Naive B cell (primary cell): ENCODE measurements around the gene ULK3. TPM values are rescaled to one million over a fixed set of nuclear protein-coding genes. Genes with fewer than 3 reads are reported as not detected.
"Not testable (repeated sequence)": the region's sequence is repeated elsewhere in the genome, so short reads cannot be mapped to it uniquely, and the experiment has no call there.

Source experiments
- ATAC-seq, 2 donors: fragments of 150-1000 bp; cut with Tn5 transposase; 2 replicates each; pipeline ENCODE4 v1.10.0; 2021; ENCODE audit warnings: low read depth in 2 of 2, mild to moderate bottlenecking in 2 of 2, moderate library complexity in 2 of 2
- DNase-seq: peaks from one replicate; pipeline ENCODE4 v3.0.0; 2022
- H3K27ac Mint-ChIP-seq, 6 donors: one replicate each; pipeline ENCODE4 v1.8.0; 2020 to 2022; ENCODE audit warnings: mild to moderate bottlenecking in 6 of 6, mixed read lengths in 6 of 6, moderate library complexity in 5 of 6, inconsistent platforms in 2 of 6
- H3K27me3 Mint-ChIP-seq, 3 donors: one replicate each; pipeline ENCODE4 v1.8.0; 2021 to 2022; ENCODE audit warnings: mixed read lengths in 3 of 3, mild to moderate bottlenecking in 1 of 3
- H3K36me3 Mint-ChIP-seq, 2 donors: one replicate each; pipeline ENCODE4 v1.8.0; 2020 to 2022; ENCODE audit warnings: mixed read lengths in 2 of 2, inconsistent platforms in 1 of 2, mild to moderate bottlenecking in 1 of 2
- H3K4me1 Mint-ChIP-seq, 3 donors: one replicate each; pipeline ENCODE4 v1.8.0; 2020 to 2022; ENCODE audit warnings: mixed read lengths in 3 of 3, inconsistent platforms in 1 of 3, mild to moderate bottlenecking in 1 of 3, moderate library complexity in 1 of 3
- H3K4me3 Mint-ChIP-seq, 8 donors: one replicate each; pipeline ENCODE4 v1.8.0; 2020 to 2022; ENCODE audit warnings: mild to moderate bottlenecking in 8 of 8, mixed read lengths in 8 of 8, moderate library complexity in 8 of 8, inconsistent platforms in 2 of 8
- H3K9me3 Mint-ChIP-seq, 7 donors: one replicate each; pipeline ENCODE4 v1.8.0; 2020 to 2022; ENCODE audit warnings: mixed read lengths in 7 of 7, mild to moderate bottlenecking in 5 of 7, inconsistent platforms in 2 of 7, moderate library complexity in 1 of 7
- polyA plus RNA-seq, 6 donors: library from polyadenylated mRNA; unstranded; fragments of 300-500 nt; fragmentation: Illumina TruSeq; gene quantifications; one replicate each; pipeline ENCODE4 v1.2.3, GENCODE V29; 2021; ENCODE audit warnings: low read depth in 6 of 6

Gene ULK3, protein sequence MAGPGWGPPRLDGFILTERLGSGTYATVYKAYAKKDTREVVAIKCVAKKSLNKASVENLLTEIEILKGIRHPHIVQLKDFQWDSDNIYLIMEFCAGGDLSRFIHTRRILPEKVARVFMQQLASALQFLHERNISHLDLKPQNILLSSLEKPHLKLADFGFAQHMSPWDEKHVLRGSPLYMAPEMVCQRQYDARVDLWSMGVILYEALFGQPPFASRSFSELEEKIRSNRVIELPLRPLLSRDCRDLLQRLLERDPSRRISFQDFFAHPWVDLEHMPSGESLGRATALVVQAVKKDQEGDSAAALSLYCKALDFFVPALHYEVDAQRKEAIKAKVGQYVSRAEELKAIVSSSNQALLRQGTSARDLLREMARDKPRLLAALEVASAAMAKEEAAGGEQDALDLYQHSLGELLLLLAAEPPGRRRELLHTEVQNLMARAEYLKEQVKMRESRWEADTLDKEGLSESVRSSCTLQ
- polyA plus RNA-seq, result 10 to 100 TPM in 5 of 6 donors, 1 to 10 TPM in 1; 9.3 to 21.5 (median 13.1) TPM

DNA sequence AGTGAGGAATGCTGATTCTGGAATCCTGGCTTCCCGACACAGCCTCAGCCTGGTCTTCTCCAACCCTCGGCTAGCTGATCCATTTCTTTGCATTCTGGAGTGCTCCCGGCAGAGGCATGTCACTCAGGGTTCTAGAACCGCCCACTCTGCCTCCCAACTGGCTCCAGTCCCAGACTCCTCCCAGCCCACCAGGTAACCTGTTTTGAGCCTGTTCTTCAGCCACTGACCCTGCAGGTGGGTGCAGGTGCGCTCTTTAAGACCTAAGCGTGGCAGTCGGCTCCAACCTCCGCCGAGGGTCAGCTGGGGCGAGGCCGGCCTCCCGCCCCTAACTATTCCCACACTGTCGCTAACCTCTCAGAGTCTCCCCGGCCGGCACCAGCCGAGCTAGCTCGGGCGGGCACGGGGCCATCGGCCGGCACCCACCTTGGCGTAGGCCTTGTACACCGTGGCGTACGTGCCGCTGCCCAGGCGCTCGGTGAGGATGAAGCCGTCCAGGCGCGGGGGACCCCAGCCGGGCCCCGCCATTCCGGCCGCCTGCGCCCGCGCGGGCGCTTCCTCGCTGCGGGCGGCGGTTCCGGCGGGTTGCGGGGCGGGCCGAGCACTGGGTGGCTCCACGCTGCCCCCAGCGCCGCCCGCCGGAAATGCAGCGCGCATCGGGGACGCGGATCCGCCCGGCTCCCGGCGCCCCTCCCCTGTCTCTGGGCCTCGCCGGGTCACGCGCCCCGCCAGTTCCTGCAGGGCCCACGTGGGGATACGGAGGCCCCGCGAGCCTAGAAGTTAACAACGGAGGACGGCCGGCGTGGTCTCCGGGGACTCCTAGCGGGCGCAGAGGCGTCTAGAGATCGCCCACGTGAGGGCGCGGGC is at the start of gene ULK3:
ULK3 (minus strand) TSS at position 576 of the 864 bp plus-strand sequence; CDS start at position 525, 51 bp downstream.
- Mint-ChIP-seq H3K4me3 (peak within 1 kb of the TSS; percentile 84 to 94 (median 88)), H3K36me3 (peaks cover 0 to 5% of the 10 kb centered on the region in 2 donors), H3K27ac (peak within 1 kb of the TSS; percentile 84 to 94 (median 92)), H3K27me3 (no peaks in the 10 kb centered on the region), H3K4me1 (peaks cover 33 to 39% (median 38%) of the 10 kb centered on the region in 3 donors), H3K9me3 (no peaks in the 10 kb centered on the region)
- DNase-seq (peak; percentile 95), ATAC-seq (peak; percentile 91 to 93)

DNA sequence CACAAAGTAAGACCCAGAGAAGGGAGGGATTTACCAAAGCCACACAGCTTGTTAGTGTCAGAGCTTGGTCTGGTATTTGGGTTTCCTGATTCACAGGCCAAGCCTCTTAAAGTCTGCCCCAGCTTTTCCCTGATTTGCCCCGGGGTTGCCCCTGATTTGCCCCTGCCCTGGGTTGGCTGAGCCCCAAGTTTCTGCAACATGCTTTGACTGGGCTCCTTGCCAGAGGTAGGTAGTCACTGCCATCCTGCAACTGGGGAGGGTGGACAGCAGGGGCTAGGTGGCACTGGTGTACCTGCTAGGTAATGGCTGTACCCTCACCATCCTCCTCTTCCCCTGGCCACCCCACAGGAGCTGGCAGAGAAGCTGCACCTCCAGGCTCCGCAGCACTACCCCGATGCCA is 49.4 kb upstream of the ULK3 start:
- ATAC-seq, result no peak
- peaks cover 0 to 7% of the 10 kb centered on the region in 2 donors for H3K36me3 Mint-ChIP-seq
- no peaks in the 10 kb centered on the region for H3K9me3 Mint-ChIP-seq
- H3K27me3 Mint-ChIP-seq, result no peaks in the 10 kb centered on the region
- H3K27ac Mint-ChIP-seq, result peak overlapping the region in 1 of 6 donors; percentile 12
- H3K4me3 Mint-ChIP-seq, result peak overlapping the region in 2 of 8 donors; percentile 3 to 85
- H3K4me1 Mint-ChIP-seq, result peaks cover 29 to 40% (median 37%) of the 10 kb centered on the region in 3 donors
- no peak for DNase-seq

DNA sequence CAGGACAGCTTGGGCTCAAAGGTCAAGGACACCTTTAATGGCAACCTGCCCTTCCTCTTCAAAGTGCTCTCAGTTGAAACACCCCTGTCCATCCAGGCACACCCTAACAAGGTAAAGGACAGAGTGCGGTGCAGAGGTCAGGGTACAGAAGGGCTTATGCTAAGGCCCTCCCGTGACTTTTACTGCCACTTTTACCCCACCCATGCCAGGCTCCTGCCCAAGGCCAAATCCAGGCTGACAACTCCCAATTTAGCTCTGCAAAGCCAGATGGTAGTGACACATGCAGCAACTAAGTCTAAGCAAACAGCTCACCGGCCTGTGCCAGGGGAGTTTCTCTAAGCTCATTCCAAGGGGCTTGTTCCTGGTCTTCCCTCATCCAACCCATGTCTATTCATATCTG is 48.5 kb upstream of the ULK3 start:
- H3K27ac Mint-ChIP-seq, result no peak overlapping the region
- H3K27me3 Mint-ChIP-seq, result no peaks in the 10 kb centered on the region
- H3K4me3 Mint-ChIP-seq, result peak overlapping the region; percentile 22 to 94 (median 60)
- H3K9me3 Mint-ChIP-seq, result no peaks in the 10 kb centered on the region
- no peak for DNase-seq
- H3K36me3 Mint-ChIP-seq, result peaks cover 0 to 7% of the 10 kb centered on the region in 2 donors
- no peak for ATAC-seq
- H3K4me1 Mint-ChIP-seq, result peaks cover 29 to 40% (median 37%) of the 10 kb centered on the region in 3 donors

DNA sequence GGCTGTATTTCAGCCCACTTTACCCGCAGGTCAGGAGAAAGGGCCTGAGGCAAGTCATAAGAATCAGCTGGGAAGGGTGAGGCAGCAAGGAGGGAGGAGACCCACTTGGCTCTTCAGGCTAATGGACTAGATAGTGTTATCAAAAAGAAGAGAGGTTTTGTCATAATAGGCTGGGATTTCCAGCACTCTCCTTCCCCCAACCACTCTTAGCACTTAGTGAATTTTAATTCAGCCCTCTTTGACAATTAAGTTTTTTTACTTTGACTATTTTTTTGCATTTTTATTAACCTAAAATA is 47.7 kb upstream of the ULK3 start:
- H3K27me3 Mint-ChIP-seq, result no peaks in the 10 kb centered on the region
- no peaks in the 10 kb centered on the region for H3K9me3 Mint-ChIP-seq
- DNase-seq, result no peak
- H3K36me3 Mint-ChIP-seq, result peaks cover 0 to 7% of the 10 kb centered on the region in 2 donors
- peak overlapping the region in 3 of 6 donors; percentile 57 to 91 (median 83) for H3K27ac Mint-ChIP-seq
- peaks cover 29 to 38% (median 37%) of the 10 kb centered on the region in 3 donors for H3K4me1 Mint-ChIP-seq
- no peak for ATAC-seq
- H3K4me3 Mint-ChIP-seq, result peak overlapping the region; percentile 85 to 96 (median 92)

DNA sequence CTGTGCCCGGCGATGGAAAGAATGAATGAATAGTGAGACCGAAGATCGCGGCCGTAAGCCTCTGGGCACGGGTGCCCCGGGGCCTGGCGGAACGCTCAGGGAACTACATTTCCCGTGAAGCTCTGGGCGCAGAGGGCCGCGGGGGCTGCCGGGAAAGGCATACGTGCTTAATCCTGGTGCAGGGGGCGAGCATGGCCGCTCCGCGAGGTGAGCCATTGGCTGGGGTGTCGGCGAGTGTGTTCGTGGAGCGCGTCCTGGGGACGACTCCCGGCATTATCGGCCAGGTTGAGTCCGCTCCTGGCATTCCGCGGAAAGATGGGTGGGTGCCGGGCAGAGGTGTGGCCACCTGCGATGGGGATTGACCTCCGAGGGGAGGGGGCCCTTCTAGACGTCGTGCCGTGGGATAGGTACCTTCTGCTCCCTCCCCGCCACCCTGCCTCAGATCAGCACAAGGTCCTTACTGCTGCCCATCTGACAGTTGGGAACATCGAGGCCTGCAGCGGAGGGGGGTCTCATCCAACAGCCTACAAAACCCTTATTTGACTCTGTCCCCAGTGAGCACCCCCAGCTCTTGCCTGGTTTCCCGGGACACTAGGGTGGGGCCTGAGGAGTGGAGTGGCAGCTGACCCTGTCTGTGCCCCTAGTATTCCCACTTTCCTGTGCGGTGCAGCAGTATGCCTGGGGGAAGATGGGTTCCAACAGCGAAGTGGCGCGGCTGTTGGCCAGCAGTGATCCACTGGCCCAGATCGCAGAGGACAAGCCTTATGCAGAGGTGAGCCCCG is 47.1 kb upstream of the ULK3 start, which contains the start of gene MPI:
MPI (plus strand) TSS at position 160 of the 782 bp plus-strand sequence; CDS start at position 192, 32 bp downstream.
- DNase-seq (peak; percentile 81), ATAC-seq (peak; percentile 100)
- peak within 1 kb of the TSS; percentile 85 to 96 (median 92) for H3K4me3 Mint-ChIP-seq
- no peaks in the 10 kb centered on the region for H3K27me3 Mint-ChIP-seq
- H3K9me3 Mint-ChIP-seq, result no peaks in the 10 kb centered on the region
- peak within 1 kb of the TSS; percentile 45 to 91 (median 78) for H3K27ac Mint-ChIP-seq
- H3K36me3 Mint-ChIP-seq, result peaks cover 0 to 7% of the 10 kb centered on the region in 2 donors
- peaks cover 29 to 37% (median 37%) of the 10 kb centered on the region in 3 donors for H3K4me1 Mint-ChIP-seq

DNA sequence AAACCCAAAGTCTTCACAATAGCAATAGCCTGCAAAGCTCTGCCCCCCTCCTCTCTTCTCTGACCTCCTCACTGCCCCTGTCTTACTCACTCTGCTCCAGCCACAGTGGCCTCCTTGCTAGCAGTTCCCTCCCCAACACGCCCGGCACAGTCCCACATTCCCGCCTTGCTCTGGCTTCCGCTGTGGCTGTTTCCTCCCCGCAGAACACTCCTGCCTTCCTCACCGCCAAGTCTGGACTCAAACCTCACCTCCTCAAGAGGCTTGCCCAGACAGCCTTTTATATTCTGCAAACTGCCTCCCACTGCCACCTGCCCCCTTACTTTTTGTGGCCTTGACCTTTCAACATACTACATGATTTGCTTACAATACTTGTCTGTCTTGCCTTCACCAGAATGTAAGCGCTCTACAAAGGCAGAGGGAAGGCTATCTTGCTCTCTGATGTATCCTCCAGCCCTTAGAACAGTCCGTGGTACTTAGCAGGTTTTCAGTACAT is 46.5 kb upstream of the ULK3 start:
- Mint-ChIP-seq H3K27ac (peak overlapping the region; percentile 45 to 91 (median 74)), H3K9me3 (no peaks in the 10 kb centered on the region), H3K4me3 (peak overlapping the region; percentile 85 to 96 (median 92)), H3K36me3 (peaks cover 0 to 7% of the 10 kb centered on the region in 2 donors), H3K27me3 (no peaks in the 10 kb centered on the region), H3K4me1 (peaks cover 29 to 37% (median 37%) of the 10 kb centered on the region in 3 donors)
- ATAC-seq (peak; percentile 13 to 17), DNase-seq (no peak)

DNA sequence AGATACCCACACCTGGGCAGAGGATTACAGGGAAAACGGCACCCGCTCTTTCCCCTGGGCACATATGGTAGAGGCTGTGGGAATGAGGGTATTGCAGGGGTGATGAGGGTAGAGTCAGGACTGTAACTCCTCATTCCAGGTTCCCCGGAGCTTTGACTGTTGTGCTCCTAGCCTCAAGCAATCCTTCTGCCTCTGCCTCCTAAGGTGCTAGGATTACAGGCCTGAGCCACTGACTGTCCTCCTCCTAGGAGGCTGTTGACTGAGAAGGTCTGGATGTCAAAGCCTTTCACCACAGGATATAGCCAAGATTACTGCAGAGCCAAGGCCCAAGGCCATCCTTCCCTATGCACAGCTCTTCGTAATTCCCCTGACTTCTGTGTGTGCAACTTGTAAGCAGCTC is 45.8 kb upstream of the ULK3 start:
- DNase-seq (no peak), ATAC-seq (no peak)
- Mint-ChIP-seq H3K4me1 (peaks cover 27 to 34% (median 33%) of the 10 kb centered on the region in 3 donors), H3K36me3 (peaks cover 0 to 5% of the 10 kb centered on the region in 2 donors), H3K4me3 (peak overlapping the region in 4 of 8 donors; percentile 51 to 93 (median 88)), H3K27ac (no peak overlapping the region), H3K9me3 (no peaks in the 10 kb centered on the region), H3K27me3 (no peaks in the 10 kb centered on the region)

DNA sequence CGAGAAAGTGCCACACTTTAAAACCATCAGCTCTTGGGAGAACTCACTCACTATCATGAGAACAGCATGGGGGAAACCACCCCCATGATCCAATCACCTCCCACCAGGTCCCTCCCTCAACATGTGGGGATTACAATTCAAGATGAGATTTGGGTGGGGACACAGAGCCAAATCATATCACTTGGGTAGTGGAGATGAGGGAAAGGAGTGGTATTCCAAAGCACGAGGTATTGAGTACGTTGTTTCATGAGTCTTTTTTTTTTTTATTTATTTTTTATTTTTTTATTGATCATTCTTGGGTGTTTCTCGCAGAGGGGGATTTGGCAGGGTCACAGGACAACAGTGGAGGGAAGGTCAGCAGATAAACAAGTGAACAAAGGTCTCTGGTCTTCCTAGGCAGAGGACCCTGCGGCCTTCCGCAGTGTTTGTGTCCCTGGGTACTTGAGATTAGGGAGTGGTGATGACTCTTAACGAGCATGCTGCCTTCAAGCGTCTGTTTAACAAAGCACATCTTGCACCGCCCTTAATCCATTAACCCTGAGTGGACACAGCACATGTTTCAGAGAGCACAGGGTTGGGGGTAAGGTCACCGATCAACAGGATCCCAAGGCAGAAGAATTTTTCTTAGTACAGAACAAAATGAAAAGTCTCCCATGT is 44.7 kb upstream of the ULK3 start:
- peaks cover 16 to 23% (median 23%) of the 10 kb centered on the region in 3 donors for H3K4me1 Mint-ChIP-seq
- not testable (repeated sequence) for H3K27ac Mint-ChIP-seq, ATAC-seq

DNA sequence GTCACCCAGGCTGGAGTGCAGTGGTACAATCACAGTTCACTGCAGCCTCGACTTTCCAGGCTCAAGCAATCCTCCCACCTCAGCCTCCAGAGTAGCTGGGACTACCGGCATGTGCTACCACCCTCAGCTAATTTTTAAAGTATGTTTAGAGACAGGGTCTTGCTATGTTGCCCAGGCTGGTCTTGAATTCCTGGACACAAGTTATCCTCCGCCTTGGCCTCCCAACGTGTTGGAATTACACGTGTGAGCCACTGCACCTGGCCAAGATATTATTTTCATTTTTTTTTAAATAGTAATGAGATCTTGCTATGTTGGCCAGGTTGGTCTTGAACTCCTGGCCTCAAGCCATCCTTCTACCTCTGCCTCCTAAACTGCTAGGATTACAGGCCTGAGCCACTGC is 42.5 kb upstream of the ULK3 start:
- Mint-ChIP-seq H3K9me3 (peaks cover 0 to 2% (median 0%) of the 10 kb centered on the region in 7 donors), H3K27me3 (no peaks in the 10 kb centered on the region), H3K4me3 (no peak overlapping the region), H3K27ac (no peak overlapping the region), H3K36me3 (no peaks in the 10 kb centered on the region), H3K4me1 (peaks cover 11 to 18% (median 13%) of the 10 kb centered on the region in 3 donors)
- ATAC-seq (no peak), DNase-seq (no peak)

More for the DNA sequence above, 44.7 kb upstream of the ULK3 start:
- H3K36me3 Mint-ChIP-seq, H3K4me3 Mint-ChIP-seq, DNase-seq, H3K27me3 Mint-ChIP-seq, H3K9me3 Mint-ChIP-seq: not testable (repeated sequence)

DNA sequence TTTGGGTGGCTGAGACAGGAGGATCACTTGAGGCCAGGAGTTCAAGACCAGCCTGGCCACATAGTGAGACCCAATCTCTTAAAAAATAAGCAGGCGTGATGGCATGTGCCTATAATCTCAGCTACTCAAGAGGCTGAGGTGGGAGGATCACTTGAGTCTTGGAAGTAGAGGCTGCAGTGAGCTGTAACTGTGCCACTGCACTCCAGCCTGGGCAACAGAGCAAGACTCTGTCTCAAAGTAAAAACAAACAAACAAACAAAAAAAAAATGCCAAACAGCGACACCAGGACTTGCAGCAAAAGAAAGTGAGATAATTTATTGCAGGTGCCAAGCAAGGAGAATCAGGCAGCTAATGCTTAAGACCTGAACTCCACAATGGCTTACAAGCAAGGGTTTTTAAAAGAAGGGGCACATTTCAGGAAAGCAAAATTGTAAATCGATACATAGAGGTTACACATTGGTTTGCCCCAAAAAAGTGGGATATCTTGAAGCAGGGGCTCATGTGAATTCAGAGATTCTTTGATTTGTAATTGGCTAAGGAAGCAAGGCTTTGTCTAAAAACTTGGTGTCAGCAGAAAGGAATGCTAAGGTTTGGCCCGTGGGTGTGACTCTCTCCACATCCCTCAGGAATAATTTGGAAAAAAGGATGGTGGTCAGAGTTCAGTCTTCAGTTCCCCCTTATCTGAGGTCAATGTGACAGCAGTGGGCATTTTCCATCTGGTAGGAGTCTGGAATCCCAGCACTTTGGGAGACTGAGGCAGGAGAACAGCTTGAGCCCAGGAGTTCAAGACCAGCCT is 41.7 kb upstream of the ULK3 start:
- ATAC-seq (no peak), DNase-seq (no peak)
- Mint-ChIP-seq H3K36me3 (no peaks in the 10 kb centered on the region), H3K4me1 (peaks cover 4 to 10% (median 6%) of the 10 kb centered on the region in 3 donors), H3K9me3 (peaks cover 0 to 2% (median 0%) of the 10 kb centered on the region in 7 donors), H3K27ac (peak overlapping the region in 1 of 6 donors; percentile 10), H3K27me3 (no peaks in the 10 kb centered on the region), H3K4me3 (no peak overlapping the region)

DNA sequence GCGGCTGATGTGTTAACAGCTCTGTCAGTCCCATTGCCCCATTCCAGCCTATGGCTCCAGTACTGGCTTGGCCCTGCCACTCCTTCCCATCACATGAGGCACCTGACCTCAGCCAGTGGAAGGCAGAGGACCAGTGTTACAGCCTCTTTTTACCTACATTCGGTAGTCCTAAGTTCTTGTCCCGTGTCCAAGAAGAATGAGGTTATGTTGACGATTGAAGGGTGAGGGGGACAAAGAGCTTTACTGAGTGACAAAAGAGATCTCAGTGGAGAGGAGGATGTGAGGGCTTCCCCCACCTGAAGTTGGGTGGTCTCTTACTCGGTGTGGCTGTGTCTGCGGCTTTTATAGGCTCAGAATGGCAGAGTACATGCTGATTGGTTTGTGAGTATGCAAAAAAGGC is 39.6 kb upstream of the ULK3 start:
- H3K27me3 Mint-ChIP-seq, result no peaks in the 10 kb centered on the region
- peaks cover 0 to 2% (median 0%) of the 10 kb centered on the region in 7 donors for H3K9me3 Mint-ChIP-seq
- ATAC-seq (no peak), DNase-seq (no peak)
- H3K4me3 Mint-ChIP-seq, result no peak overlapping the region
- H3K27ac Mint-ChIP-seq, result no peak overlapping the region
- H3K4me1 Mint-ChIP-seq, result peaks cover 0 to 1% (median 0%) of the 10 kb centered on the region in 3 donors
- H3K36me3 Mint-ChIP-seq, result no peaks in the 10 kb centered on the region
